Left lung (tissue), 10 donors: ENCODE measurements around the gene SLC12A7. TPM values are rescaled to one million over a fixed set of nuclear protein-coding genes. Genes with fewer than 3 reads are reported as not detected.
"Not testable (repeated sequence)": the region's sequence is repeated elsewhere in the genome, so short reads cannot be mapped to it uniquely, and the experiment has no call there.

Source experiments
- ATAC-seq: fragments of 200-7000 bp; cut with Tn5 transposase; one replicate; pipeline ENCODE4 v1.9.1; 2020; ENCODE audit warnings: moderate library complexity
- DNase-seq, 4 donors: peaks; one replicate each; pipeline ENCODE4 v3.0.0-alpha.2; 2013 to 2020
- H3K27ac ChIP-seq, 2 donors: fragments of 200-600 bp; sonication (generic) in 1 of 2; one replicate each; pipeline versions ENCODE4 v1.5.0 to v1.8.0; 2020 to 2021
- H3K27me3 ChIP-seq, 2 donors: fragments of 200-600 bp; sonication (generic) in 1 of 2; one replicate each; pipeline versions ENCODE4 v1.5.0 to v1.8.0; 2020 to 2021
- H3K36me3 ChIP-seq, 2 donors: fragments of 200-600 bp; sonication (generic) in 1 of 2; one replicate each; pipeline versions ENCODE4 v1.5.0 to v1.8.0; 2020 to 2021
- H3K4me1 ChIP-seq, 2 donors: fragments of 200-600 bp; one replicate each; pipeline ENCODE4 v1.8.0; 2021
- H3K4me3 ChIP-seq, 2 donors: fragments of 200-600 bp; sonication (generic) in 1 of 2; one replicate each; pipeline versions ENCODE4 v1.5.0 to v1.8.0; 2020 to 2021; ENCODE audit warnings: mild to moderate bottlenecking in 1 of 2
- H3K9me3 ChIP-seq, 2 donors: fragments of 200-600 bp; sonication (generic) in 1 of 2; one replicate each; pipeline versions ENCODE4 v1.5.0 to v1.8.0; 2020 to 2021
- intact Hi-C, 2 donors: fragments of 100-400 bp; cut with DNase I; formaldehyde crosslinking; loops; one replicate each; pipeline versions ENCODE4 v1.11.2 to v1.14.2; 2022
- polyA plus RNA-seq, 6 donors: library from polyadenylated mRNA; unstranded; fragments of 120-200 nt; gene quantifications; one replicate each; pipeline ENCODE4 v1.2.1, GENCODE V29; 2013; ENCODE audit not compliant: insufficient read length in 6 of 6
- total RNA-seq, 2 donors: library from RNA; stranded (reverse); fragmentation: NEBNext Ultra II Directional; extraction: Animal tissue kit (Norgen Biotek cat#: 25700); gene quantifications; one replicate each; pipeline ENCODE4 v1.2.1, GENCODE V29; 2021
- TF ChIP-seq, protein P1 (sequence below), 2 donors: fragments of 200-600 bp; sonication (generic) in 1 of 2; IDR thresholded peaks; one replicate each; pipeline versions ENCODE4 v1.5.0 to v1.8.0; 2021; ENCODE audit warnings: antibody characterized with exemption in 2 of 2
- donor health status: DM: no; HTN: yes; CAD: no.
- donor health status: DM: no; HTN: no; CAD: no.

Gene SLC12A7
- total and polyA plus RNA-seq, 8 donors, result 28.1 to 45.0 (median 32.3) TPM

DNA sequence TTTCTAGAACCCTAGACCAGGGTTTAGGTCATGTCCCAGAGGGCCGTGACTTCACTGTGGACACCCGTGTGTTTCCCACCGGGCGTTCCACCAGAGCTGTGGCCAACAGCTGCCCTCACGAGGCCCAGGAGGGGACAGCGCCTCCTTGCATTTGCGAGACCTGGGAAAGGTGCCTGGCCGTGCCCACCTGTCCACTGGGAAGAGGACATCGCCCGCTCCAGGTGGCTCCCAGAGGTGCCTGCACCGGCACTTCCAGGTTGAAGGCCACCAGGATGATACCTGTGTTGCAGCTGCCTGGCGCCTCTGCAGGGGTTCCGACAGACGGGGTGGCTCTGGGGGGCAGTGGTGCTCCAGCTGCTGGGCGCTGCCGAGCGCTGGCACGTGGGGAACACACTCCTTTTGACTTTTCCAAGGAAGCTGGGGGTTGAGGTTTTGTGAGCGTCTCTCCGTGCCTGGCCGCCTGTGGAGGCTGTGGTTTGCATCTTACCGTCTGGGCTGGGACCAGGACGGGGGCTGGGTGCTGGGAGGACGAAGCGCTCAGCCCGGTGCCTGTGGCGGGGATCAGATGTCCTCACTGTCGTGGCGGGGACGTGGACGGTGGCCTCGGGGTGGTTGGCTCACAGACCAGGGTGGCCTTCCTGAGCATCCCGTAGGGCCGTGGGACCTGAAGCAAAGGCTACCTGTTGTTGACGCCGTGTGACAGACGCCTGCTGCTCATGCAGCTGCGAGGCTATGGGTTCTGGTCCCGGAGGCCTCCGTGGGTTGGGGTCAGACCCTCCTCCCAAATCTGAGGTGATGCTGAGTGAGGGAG, 84.0 kb downstream of the SLC12A7 start:
- Histone ChIP-seq H3K36me3 (no peaks in the 10 kb centered on the region), H3K27ac (no peak overlapping the region), H3K27me3 (peaks cover 0 to 17% of the 10 kb centered on the region in 2 donors), H3K4me1 (no peaks in the 10 kb centered on the region), H3K4me3 (no peak overlapping the region), H3K9me3 (no peaks in the 10 kb centered on the region)
- TF ChIP-seq, protein P1, sequence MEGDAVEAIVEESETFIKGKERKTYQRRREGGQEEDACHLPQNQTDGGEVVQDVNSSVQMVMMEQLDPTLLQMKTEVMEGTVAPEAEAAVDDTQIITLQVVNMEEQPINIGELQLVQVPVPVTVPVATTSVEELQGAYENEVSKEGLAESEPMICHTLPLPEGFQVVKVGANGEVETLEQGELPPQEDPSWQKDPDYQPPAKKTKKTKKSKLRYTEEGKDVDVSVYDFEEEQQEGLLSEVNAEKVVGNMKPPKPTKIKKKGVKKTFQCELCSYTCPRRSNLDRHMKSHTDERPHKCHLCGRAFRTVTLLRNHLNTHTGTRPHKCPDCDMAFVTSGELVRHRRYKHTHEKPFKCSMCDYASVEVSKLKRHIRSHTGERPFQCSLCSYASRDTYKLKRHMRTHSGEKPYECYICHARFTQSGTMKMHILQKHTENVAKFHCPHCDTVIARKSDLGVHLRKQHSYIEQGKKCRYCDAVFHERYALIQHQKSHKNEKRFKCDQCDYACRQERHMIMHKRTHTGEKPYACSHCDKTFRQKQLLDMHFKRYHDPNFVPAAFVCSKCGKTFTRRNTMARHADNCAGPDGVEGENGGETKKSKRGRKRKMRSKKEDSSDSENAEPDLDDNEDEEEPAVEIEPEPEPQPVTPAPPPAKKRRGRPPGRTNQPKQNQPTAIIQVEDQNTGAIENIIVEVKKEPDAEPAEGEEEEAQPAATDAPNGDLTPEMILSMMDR (IDR thresholded peaks at IDR 0.05), result no peak
- intact Hi-C loops, result no loop called here
- ATAC-seq, result no peak
- peak in 2 of 4 donors; percentile 27 to 66 for DNase-seq

DNA sequence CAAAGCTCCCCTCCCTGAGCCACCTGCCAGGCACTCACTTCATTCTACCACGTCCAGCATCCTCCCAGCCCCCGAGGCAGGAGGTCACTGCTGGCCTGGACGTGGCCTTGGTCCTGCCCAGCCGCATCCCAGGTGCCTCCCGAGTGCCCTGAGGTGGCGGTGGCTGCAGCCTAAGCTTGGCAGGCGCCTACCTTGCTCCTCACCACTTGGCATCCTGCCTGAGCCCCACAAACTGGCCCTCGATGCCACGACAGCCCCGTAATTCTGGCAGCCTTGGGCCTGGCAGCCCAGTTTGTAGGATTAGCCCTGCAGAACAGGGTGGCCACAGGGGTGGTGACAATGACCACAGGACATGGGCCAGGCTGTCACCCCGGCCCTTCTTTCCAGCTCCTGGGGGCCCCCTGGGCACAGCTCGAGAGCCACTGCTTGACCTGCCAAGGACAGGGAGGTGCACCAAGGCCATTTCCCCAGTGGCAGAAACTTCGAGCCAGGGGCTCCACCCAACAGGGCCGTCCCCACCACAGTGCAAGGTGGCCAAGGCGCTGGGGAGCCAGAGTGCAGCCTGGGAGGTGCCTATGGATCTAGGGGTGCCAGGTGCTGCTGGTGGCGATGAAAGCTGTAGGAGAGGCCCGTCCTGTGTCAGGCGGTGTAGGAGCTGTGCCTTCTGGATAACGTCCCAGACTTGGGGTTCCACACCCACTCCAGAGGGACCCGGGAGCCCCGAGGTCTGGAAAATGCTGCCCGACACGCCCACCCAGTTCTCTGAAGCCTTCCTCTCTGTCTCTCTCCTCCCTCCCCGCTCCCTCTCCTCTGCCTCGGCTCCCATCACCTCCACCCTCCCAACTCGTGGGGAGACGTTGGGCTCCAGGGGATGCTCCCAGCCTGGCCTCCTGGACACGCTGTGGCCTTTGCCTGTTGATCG, 84.9 kb downstream of the SLC12A7 start:
- TF ChIP-seq, protein P1 (IDR thresholded peaks at IDR 0.05), result no peak
- H3K9me3 ChIP-seq, result no peaks in the 10 kb centered on the region
- peaks cover 0 to 17% of the 10 kb centered on the region in 2 donors for H3K27me3 ChIP-seq
- no peak overlapping the region for H3K4me3 ChIP-seq
- DNase-seq (peak in 2 of 4 donors; percentile 25 to 57), ATAC-seq (no peak)
- H3K36me3 ChIP-seq, result no peaks in the 10 kb centered on the region
- intact Hi-C loops, result no loop called here
- H3K27ac ChIP-seq, result no peak overlapping the region
- H3K4me1 ChIP-seq, result no peaks in the 10 kb centered on the region

DNA sequence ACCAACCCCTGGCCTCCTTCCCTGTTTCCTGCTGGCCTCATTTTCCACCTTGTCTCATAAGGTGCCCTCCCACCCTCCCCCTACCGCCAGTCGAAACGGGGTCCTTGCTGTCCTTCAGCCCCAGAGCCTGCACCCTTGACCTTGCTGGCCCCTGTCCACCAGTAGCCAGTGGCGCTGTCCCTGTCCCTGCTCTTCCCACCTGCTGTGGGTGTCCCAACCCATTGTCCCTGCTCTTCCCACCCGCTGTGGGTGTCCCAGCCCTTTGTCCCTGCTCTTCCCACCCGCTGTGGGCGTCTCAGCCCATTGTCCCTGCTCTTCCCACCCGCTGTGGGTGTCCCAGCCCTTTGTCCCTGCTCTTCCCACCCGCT, 89.9 kb downstream of the SLC12A7 start:
- H3K27ac ChIP-seq, H3K9me3 ChIP-seq, H3K4me1 ChIP-seq, intact Hi-C loops, ATAC-seq, H3K36me3 ChIP-seq, H3K4me3 ChIP-seq, H3K27me3 ChIP-seq, DNase-seq: not testable (repeated sequence)

DNA sequence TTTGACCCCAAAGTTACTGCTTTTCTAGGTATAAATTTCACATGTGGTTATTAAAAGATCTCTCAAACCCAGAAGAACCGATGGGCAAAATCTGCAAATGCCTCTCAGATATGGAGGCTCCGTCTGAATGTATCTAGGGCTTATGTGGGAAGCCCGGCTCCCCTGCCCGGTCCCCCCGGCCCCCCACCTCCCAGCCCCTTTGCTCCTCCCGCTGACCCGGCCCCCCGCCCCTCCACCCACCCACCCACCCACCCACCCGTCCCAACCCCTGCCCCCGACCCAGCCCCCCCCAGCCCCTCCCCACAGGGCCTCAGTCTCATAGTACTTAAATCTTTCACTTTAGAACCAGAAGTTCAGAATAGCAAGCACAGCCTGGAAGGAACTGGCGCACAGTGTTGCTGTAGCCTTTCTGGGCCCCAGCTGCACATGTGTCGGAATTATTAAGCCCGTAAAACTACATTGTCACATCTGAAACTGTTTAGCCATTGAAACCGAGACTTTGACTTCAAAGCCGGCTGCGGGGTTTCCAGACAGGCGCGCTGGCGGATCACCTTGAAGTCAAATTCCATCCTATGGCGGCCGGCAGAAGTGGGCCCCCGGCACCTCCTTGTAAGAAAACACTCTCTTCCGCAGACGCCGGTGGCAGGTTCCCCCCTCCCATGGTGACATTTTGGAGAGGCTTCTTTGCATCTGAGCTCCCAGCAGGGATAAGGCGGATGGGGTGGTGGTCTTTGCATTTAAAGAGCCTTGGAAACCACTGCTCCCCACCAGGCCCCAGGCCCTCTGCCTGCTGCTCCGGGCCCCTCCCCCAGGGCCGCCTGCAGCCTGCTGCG, 90.5 kb downstream of the SLC12A7 start:
- Histone ChIP-seq H3K9me3 (no peaks in the 10 kb centered on the region), H3K4me3 (no peak overlapping the region), H3K27me3 (no peaks in the 10 kb centered on the region), H3K27ac (no peak overlapping the region), H3K36me3 (no peaks in the 10 kb centered on the region), H3K4me1 (no peaks in the 10 kb centered on the region)
- peak in 2 of 4 donors; percentile 43 to 57 for DNase-seq
- ATAC-seq, result no peak
- intact Hi-C loops, result no loop called here
- TF ChIP-seq, protein P1 (IDR thresholded peaks at IDR 0.05), result no peak

DNA sequence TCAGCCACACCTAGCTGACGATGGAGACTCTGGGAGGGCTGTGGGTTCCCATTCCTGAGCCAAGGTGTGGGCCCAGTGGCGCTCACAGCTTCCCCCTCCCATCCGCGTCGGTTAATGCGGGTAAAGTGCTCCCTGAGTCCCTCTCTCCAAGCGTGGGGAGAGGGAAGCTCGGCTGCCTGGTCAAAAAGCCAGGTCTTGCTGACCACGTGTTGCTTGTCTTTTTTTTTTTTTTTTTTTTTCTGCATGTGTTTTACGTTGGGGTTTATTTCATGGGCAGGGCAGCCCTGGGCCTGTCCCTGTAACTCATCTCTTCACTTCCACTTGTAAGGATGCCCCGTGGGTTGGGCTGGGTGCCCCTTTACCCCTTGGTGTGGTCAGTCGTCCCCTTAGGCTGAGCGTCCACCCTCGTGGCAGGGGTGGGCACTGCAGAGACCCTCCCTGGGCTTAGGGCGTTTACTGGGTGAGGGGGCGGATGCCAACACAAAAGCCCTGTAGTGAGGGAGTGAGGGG, 91.4 kb downstream of the SLC12A7 start:
- H3K4me1 ChIP-seq, result no peaks in the 10 kb centered on the region
- intact Hi-C loops, result no loop called here
- ATAC-seq (no peak), DNase-seq (peak in 1 of 4 donors; percentile 60)
- no peak overlapping the region for H3K4me3 ChIP-seq
- no peaks in the 10 kb centered on the region for H3K36me3 ChIP-seq
- H3K27me3 ChIP-seq, result no peaks in the 10 kb centered on the region
- no peaks in the 10 kb centered on the region for H3K9me3 ChIP-seq
- H3K27ac ChIP-seq, result no peak overlapping the region
- TF ChIP-seq, protein P1 (IDR thresholded peaks at IDR 0.05), result no peak
